GM10847 (cell line): Measurements from ENCODE around the gene ATP2A2.
A peak's percentile ranks its signal among the peaks of the same experiment; 100 is the strongest.

Experiments used
- POLR2A ChIP-seq: IDR thresholded peaks from 2 replicates; pipeline ENCODE4 v1.6.1; 2011; ENCODE audit not compliant: insufficient read length; ENCODE audit errors: extremely low read depth

Gene ATP2A2

GRCh38 chr12:110361216-110361615 is 80.2 kb downstream of the ATP2A2 start:
- no peak for TF ChIP-seq POLR2A

GRCh38 chr12:110365489-110366320 is 84.7 kb downstream of the ATP2A2 start:
- no peak for TF ChIP-seq POLR2A

- TF ChIP-seq POLR2A, result no peak
Measured at GRCh38 chr12:110366321-110367142, 85.5 kb downstream of the ATP2A2 start.

- no peak for TF ChIP-seq POLR2A
Measured at GRCh38 chr12:110367181-110367864, 86.3 kb downstream of the ATP2A2 start.

GRCh38 chr12:110369992-110370391 is 88.9 kb downstream of the ATP2A2 start:
- no peak for TF ChIP-seq POLR2A

GRCh38 chr12:110370732-110371231 is 89.7 kb downstream of the ATP2A2 start:
- no peak for TF ChIP-seq POLR2A

GRCh38 chr12:110371408-110372055 is 90.5 kb downstream of the ATP2A2 start:
- peak; percentile 12 for TF ChIP-seq POLR2A

GRCh38 chr12:110372056-110372425 is 91.0 kb downstream of the ATP2A2 start:
- TF ChIP-seq POLR2A, result no peak

GRCh38 chr12:110373025-110373424 is 92.0 kb downstream of the ATP2A2 start:
- no peak for TF ChIP-seq POLR2A

- no peak for TF ChIP-seq POLR2A
Measured at GRCh38 chr12:110373425-110373824, 92.4 kb downstream of the ATP2A2 start.

GRCh38 chr12:110373962-110374611 is 93.0 kb downstream of the ATP2A2 start:
- no peak for TF ChIP-seq POLR2A

- TF ChIP-seq POLR2A, result no peak
Measured at GRCh38 chr12:110379197-110379596, 98.2 kb downstream of the ATP2A2 start.

- TF ChIP-seq POLR2A, result no peak
Measured at GRCh38 chr12:110379631-110380030, 98.6 kb downstream of the ATP2A2 start.

GRCh38 chr12:110382683-110383082 is 101.6 kb downstream of the ATP2A2 start:
- no peak for TF ChIP-seq POLR2A
